PFSK-1 (cell line): ENCODE data around the gene MYO1E.

Source experiments
- FOXP2 ChIP-seq: optimal IDR thresholded peaks from 2 replicates; pipeline ENCODE3; 2011; ENCODE audit warnings: borderline replicate concordance, control low read depth, inconsistent platforms; ENCODE audit not compliant: insufficient read depth; ENCODE audit errors: extremely low read length, extremely low read depth
- POLR2AphosphoS5 ChIP-seq: IDR thresholded peaks from 2 replicates; pipeline ENCODE4 v1.6.1; 2012; ENCODE audit warnings: low read depth, mild to moderate bottlenecking, control low read depth, low read length, moderate library complexity
- SIN3A ChIP-seq: IDR thresholded peaks from 2 replicates; pipeline ENCODE4 v1.6.1; 2012; ENCODE audit warnings: mild to moderate bottlenecking, low read length, moderate library complexity, borderline replicate concordance; ENCODE audit not compliant: insufficient read depth
- TAF1 ChIP-seq: IDR thresholded peaks from 2 replicates; pipeline ENCODE4 v1.6.1; 2012; ENCODE audit warnings: low read length, control low read depth, borderline replicate concordance; ENCODE audit not compliant: insufficient read depth
- TF ChIP-seq, protein P1 (sequence below), 2 experiments: IDR thresholded peaks; 2 replicates each; pipeline versions ENCODE4 v1.6.1 to v1.8.0; 2011 to 2012; ENCODE audit warnings: low read depth in 2 of 2, low read length in 2 of 2, control low read depth in 1 of 2, inconsistent platforms in 1 of 2, mild to moderate bottlenecking in 1 of 2, moderate library complexity in 1 of 2; ENCODE audit not compliant: insufficient read depth in 1 of 2

MYO1E gene

DNA sequence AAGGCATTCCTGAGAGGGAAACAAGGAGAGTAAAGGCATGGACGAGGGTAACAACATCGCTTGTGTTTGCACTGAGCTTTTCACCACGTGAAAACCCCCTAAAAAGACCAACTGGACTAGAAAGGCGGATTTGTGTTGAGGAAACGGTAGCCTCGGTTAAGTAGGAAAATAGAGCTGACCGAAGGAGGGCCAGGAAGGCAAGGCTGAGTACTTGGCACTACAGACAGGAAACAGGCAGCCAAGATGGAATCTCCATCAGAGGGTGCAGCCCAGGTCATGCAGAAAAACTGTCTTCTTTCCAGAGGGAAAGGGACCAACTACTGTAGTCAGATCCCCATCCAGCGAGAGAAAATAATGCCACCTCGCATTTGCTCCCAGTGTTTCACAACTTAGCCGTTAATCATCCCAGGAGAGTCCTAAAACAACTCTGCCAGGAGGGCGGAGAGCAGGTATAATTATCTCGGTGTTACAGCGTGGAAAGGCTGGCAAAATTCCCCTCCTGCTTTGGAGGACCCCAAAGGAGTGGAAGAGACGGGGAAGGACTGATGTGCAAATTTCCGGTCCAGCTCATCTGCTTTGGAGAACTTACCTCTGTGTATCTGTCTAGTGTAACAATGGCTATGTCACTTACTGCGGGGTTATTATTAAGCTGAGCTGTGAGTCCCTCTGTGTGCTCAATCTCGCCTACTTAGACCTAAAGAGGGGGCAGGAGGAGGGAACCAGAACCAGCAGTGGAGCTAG, 77.2 kb downstream of the MYO1E start:
- TF ChIP-seq TAF1: no peak

DNA sequence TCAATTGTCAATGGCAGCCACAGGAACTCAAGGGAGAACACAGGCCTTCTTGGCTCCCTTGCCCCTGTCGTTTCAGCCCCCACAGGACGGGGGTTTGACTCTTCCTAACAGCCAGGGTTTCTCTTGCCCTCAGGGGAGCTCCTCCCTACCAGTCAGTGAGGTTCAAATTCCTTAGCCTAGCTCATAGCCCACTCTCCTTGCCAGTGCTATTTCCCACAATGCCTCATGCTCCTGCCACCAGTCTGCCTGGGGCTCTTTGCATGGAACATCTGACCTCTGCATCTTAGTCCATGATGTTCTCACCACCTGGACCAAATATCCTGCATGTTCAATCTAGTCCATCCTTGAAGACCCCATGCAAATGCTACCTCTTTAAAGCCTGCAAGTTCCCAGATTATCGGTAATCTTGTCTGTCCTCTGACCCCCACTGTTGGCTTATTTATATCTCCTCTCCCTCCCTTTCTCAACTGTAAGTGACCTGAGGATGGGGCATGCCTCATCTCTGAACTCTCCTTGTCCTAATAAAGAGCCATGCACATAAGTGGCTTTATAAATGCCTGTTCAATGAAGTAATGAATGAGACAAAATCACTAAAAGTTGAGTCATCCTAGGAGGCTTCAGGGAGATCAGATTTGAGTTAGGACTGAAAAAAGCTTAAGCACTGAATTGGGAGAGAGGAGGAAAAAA, 78.0 kb downstream of the MYO1E start:
- no peak for TF ChIP-seq SIN3A
- TF ChIP-seq, protein P1, sequence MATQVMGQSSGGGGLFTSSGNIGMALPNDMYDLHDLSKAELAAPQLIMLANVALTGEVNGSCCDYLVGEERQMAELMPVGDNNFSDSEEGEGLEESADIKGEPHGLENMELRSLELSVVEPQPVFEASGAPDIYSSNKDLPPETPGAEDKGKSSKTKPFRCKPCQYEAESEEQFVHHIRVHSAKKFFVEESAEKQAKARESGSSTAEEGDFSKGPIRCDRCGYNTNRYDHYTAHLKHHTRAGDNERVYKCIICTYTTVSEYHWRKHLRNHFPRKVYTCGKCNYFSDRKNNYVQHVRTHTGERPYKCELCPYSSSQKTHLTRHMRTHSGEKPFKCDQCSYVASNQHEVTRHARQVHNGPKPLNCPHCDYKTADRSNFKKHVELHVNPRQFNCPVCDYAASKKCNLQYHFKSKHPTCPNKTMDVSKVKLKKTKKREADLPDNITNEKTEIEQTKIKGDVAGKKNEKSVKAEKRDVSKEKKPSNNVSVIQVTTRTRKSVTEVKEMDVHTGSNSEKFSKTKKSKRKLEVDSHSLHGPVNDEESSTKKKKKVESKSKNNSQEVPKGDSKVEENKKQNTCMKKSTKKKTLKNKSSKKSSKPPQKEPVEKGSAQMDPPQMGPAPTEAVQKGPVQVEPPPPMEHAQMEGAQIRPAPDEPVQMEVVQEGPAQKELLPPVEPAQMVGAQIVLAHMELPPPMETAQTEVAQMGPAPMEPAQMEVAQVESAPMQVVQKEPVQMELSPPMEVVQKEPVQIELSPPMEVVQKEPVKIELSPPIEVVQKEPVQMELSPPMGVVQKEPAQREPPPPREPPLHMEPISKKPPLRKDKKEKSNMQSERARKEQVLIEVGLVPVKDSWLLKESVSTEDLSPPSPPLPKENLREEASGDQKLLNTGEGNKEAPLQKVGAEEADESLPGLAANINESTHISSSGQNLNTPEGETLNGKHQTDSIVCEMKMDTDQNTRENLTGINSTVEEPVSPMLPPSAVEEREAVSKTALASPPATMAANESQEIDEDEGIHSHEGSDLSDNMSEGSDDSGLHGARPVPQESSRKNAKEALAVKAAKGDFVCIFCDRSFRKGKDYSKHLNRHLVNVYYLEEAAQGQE (IDR thresholded peaks at IDR 0.05; ENCODE audit: insufficient read depth in 1 of 2, low read depth in 2 of 2, low read length in 2 of 2): no peak
- TF ChIP-seq FOXP2: no peak
- no peak for TF ChIP-seq TAF1
- TF ChIP-seq POLR2AphosphoS5: no peak

DNA sequence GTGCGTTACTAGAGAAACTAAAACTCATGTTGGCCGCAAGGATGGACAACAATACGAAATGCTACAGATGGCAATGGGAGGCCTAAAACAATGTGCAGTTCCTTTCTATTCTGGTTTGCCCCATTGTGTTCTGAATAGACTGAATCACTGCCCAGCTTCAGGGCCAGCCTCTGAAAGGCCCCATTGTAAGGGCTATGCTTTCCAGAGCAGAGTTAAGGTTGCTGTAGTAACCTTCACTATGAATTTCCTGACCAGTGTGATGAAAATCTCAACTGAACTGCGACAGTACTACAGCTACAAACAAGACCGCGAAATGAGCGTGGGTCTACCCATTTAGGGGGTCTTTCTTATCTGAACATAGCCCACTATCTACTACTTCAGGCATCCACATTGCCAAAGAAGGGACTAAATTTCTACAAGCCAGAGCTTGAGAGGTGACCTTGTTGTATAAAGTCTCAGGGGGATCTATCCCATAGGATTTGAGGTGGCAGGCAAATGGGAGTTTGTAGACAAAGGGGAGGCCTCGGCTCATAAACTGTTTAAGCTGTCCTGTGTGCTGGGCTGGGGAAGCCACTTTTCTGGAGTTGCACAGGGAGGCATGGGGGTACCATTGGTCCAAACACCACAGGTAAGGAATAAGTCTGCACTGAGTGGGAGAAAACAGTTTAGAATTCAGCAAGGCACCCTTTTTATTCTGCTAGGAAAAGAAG, 80.1 kb downstream of the MYO1E start:
- TF ChIP-seq POLR2AphosphoS5: no peak
- no peak for TF ChIP-seq TAF1
- no peak for TF ChIP-seq SIN3A
- TF ChIP-seq, protein P1 (IDR thresholded peaks at IDR 0.05; ENCODE audit: insufficient read depth in 1 of 2, low read depth in 2 of 2, low read length in 2 of 2): no peak
- TF ChIP-seq FOXP2: no peak

DNA sequence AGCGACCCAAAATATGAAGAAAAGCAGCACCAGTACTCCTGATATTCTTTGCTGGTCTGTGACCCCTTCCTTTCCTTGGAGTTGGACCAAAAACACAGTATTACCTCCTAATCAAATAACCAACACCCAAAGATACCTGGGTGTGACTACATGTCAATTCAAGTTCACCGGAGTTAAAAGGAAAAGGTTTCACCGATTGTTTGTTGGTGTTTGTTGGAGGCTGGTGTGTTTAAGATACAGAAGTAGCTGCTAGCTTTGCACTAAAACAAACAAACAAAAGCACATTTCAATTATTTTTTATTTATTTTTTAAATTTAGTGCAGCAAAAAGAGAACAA, 81.5 kb downstream of the MYO1E start:
- TF ChIP-seq TAF1: no peak
- TF ChIP-seq, protein P1 (IDR thresholded peaks at IDR 0.05; ENCODE audit: insufficient read depth in 1 of 2, low read depth in 2 of 2, low read length in 2 of 2): no peak
- no peak for TF ChIP-seq SIN3A
- no peak for TF ChIP-seq POLR2AphosphoS5
- no peak for TF ChIP-seq FOXP2

DNA sequence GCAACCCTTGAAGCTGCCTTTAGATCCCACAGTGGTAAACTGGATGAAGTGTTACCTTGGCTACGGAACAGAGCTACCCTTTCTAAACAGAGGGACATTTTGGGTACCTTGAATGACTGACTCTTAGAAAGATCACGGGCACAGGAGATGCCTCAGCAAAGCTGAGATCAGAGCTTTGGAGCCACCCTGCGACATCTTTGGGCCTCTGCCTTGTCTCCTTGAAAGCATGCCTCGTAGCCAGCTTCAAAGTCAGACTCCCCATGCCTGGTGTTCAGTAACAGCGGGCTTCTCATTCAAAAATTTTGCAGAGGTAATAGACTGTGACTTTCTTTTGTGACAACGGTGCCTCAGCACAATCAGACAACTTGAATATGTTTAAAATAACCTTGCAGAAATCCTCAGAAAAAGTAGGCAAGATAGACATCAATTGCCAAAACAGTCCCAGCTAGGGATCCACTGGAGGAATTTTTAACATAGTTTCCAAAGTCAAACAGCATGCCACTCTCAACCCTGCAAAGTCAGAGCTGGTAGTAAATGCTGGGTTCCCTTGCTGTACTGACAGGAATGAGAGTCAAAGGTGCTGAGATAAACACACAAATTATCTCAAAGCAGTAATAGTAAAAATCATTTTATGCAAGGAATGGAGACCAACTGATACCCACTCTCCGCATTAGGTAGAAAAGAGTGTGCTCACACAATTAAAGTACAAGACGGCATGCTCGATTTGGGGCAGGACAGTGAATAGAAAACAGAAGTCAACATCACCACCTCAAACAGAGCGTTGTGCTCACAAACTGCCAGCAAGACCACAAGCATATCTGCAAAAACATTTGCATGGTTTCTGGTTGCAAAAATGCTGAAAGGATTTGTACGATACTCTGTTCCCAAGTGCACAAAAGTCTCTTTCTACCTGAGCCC, 82.1 kb downstream of the MYO1E start:
- TF ChIP-seq, protein P1 (IDR thresholded peaks at IDR 0.05; ENCODE audit: insufficient read depth in 1 of 2, low read depth in 2 of 2, low read length in 2 of 2): no peak
- TF ChIP-seq FOXP2: no peak
- no peak for TF ChIP-seq POLR2AphosphoS5
- TF ChIP-seq SIN3A: no peak
- TF ChIP-seq TAF1: no peak
